Upper lobe of left lung (tissue), 6 donors: Measurements from ENCODE around the gene PLA2G2C. TPM values are rescaled to one million over a fixed set of nuclear protein-coding genes. Genes with fewer than 3 reads are reported as not detected.

ENCODE experiments used
- ATAC-seq, 2 donors: fragments of 200-7000 bp; cut with Tn5 transposase; one replicate each; pipeline ENCODE4 v1.9.1; 2022; ENCODE audit warnings: mild to moderate bottlenecking in 2 of 2, moderate library complexity in 2 of 2; ENCODE audit not compliant: low FRiP score in 2 of 2
- DNase-seq, 2 donors: peaks; one replicate each; pipeline ENCODE4 v3.0.0-alpha.2; 2019 to 2020
- H3K27ac ChIP-seq, 4 donors: fragments of 200-600 bp; sonication (generic); one replicate each; pipeline ENCODE4 v1.5.1; 2016 to 2019
- H3K27me3 ChIP-seq, 4 donors: fragments of 200-600 bp; sonication (generic); one replicate each; pipeline ENCODE4 v1.5.1; 2017 to 2019
- H3K36me3 ChIP-seq, 4 donors: fragments of 200-600 bp; sonication (generic); one replicate each; pipeline ENCODE4 v1.5.1; 2016 to 2019
- H3K4me1 ChIP-seq, 4 donors: fragments of 200-600 bp; sonication (generic); one replicate each; pipeline ENCODE4 v1.5.1; 2018 to 2019
- H3K4me3 ChIP-seq, 4 donors: fragments of 200-600 bp; sonication (generic); one replicate each; pipeline ENCODE4 v1.5.1; 2017 to 2019; ENCODE audit warnings: mild to moderate bottlenecking in 2 of 4, moderate library complexity in 1 of 4
- H3K9me3 ChIP-seq, 4 donors: fragments of 200-600 bp; sonication (generic); one replicate each; pipeline ENCODE4 v1.5.1; 2018 to 2019
- CTCF ChIP-seq, 6 experiments: fragments of 450-650 bp in 4 of 6; fragments of 200-600 bp in 2 of 6; sonication (generic) in 2 of 6; IDR thresholded peaks; one replicate each; pipeline ENCODE4 v1.5.1; 2016 to 2019; ENCODE audit warnings: antibody characterized with exemption in 6 of 6
- EP300 ChIP-seq, 4 donors: sonication (generic); formaldehyde crosslinking; IDR thresholded peaks; one replicate each; pipeline ENCODE4 v1.5.1; 2017; ENCODE audit warnings: antibody characterized with exemption in 4 of 4, control low read depth in 2 of 4
- POLR2A ChIP-seq, 4 donors: fragments of 450-650 bp; IDR thresholded peaks; one replicate each; pipeline ENCODE4 v1.5.1; 2016 to 2017; ENCODE audit warnings: antibody characterized with exemption in 4 of 4, mild to moderate bottlenecking in 2 of 4
- POLR2AphosphoS5 ChIP-seq, 2 donors: sonication (generic); formaldehyde crosslinking; IDR thresholded peaks; one replicate each; pipeline ENCODE4 v1.5.1; 2017; ENCODE audit warnings: antibody characterized with exemption in 2 of 2
- WGBS, 2 donors: methylation state at CpG; one replicate each; pipeline ENCODE4 v1.1.5; 2017 to 2018; 5-methylcytosine and 5-hydroxymethylcytosine counted together
- total RNA-seq, 6 donors: library from RNA; depleted of rRNA in 4 of 6; stranded (reverse); fragments of >200 nt in 4 of 6; gene quantifications; one replicate each; pipeline versions ENCODE4 v1.1.0 to v1.2.1, GENCODE V29; 2016 to 2021
- donor health status: DM: no; HTN: no; CAD: no; lungs with moderate emphysema.
- donor health status: DM: no; HTN: yes; CAD: no; lungs with severe emphysema.

PLA2G2C gene
- total RNA-seq, 6 donors from 2014 or later: 0.30 TPM; not detected in 5

- WGBS, 2 donors: 71 to 87% methylated on average over 7 of the region's 7 CpGs
- DNase-seq (no peak), ATAC-seq (no peak)
- Histone ChIP-seq H3K27me3 (no peaks in the 10 kb centered on the region), H3K9me3 (peaks cover 18 to 42% (median 38%) of the 10 kb centered on the region in 4 donors), H3K4me3 (no peak overlapping the region), H3K4me1 (peaks cover 4 to 11% (median 10%) of the 10 kb centered on the region in 4 donors), H3K27ac (no peak overlapping the region), H3K36me3 (no peaks in the 10 kb centered on the region)
- no peak for TF ChIP-seq CTCF (IDR thresholded peaks at IDR 0.05)
- no peak for TF ChIP-seq POLR2A (IDR thresholded peaks at IDR 0.05)
- no peak for TF ChIP-seq EP300 (IDR thresholded peaks at IDR 0.05)
- no peak for TF ChIP-seq POLR2AphosphoS5 (IDR thresholded peaks at IDR 0.05)
These were observed 27.8 kb downstream of the PLA2G2C start for GRCh38 chr1:20158358-20159070.

GRCh38 chr1:20154301-20154831, 32.0 kb downstream of the PLA2G2C start:
- H3K27ac ChIP-seq: peak overlapping the region; percentile 2 to 78 (median 20)
- H3K9me3 ChIP-seq: peaks cover 2 to 15% (median 11%) of the 10 kb centered on the region in 4 donors
- no peak for TF ChIP-seq CTCF (IDR thresholded peaks at IDR 0.05)
- no peak for TF ChIP-seq EP300 (IDR thresholded peaks at IDR 0.05)
- no peak for TF ChIP-seq POLR2AphosphoS5 (IDR thresholded peaks at IDR 0.05)
- no peak for TF ChIP-seq POLR2A (IDR thresholded peaks at IDR 0.05)
- H3K36me3 ChIP-seq: no peaks in the 10 kb centered on the region
- ATAC-seq (no peak), DNase-seq (no peak)
- H3K27me3 ChIP-seq: no peaks in the 10 kb centered on the region
- peak overlapping the region in 3 of 4 donors; percentile 15 to 32 (median 20) for H3K4me3 ChIP-seq
- peaks cover 18 to 28% (median 26%) of the 10 kb centered on the region in 4 donors for H3K4me1 ChIP-seq
- WGBS, 2 donors: 68% methylated on average over 12 to 17 of the region's 18 CpGs

- peak in 1 of 4 donors; percentile 20 for TF ChIP-seq POLR2A (IDR thresholded peaks at IDR 0.05)
- peak in 1 of 2 donors; percentile 31 for TF ChIP-seq POLR2AphosphoS5 (IDR thresholded peaks at IDR 0.05)
- TF ChIP-seq EP300 (IDR thresholded peaks at IDR 0.05): no peak
- no peak for TF ChIP-seq CTCF (IDR thresholded peaks at IDR 0.05)
- peak in 1 of 2 donors; percentile 45 for DNase-seq
- 66 to 69% methylated on average over 6 of the region's 6 CpGs for WGBS, 2 donors
- Histone ChIP-seq H3K36me3 (no peaks in the 10 kb centered on the region), H3K4me1 (peaks cover 18 to 28% (median 26%) of the 10 kb centered on the region in 4 donors), H3K4me3 (no peak overlapping the region), H3K27me3 (no peaks in the 10 kb centered on the region), H3K9me3 (peaks cover 0 to 1% (median 0%) of the 10 kb centered on the region in 4 donors), H3K27ac (peak overlapping the region; percentile 71 to 83 (median 76))
- peak; percentile 40 to 77 for ATAC-seq
These were observed 33.3 kb downstream of the PLA2G2C start for GRCh38 chr1:20153000-20153418.

- no peaks in the 10 kb centered on the region for H3K9me3 ChIP-seq
- TF ChIP-seq CTCF (IDR thresholded peaks at IDR 0.05) (peak in 1 of 6 experiments; percentile 24), POLR2A (IDR thresholded peaks at IDR 0.05) (no peak), EP300 (IDR thresholded peaks at IDR 0.05) (no peak)
- H3K36me3 ChIP-seq: no peaks in the 10 kb centered on the region
- peak overlapping the region in 1 of 4 donors; percentile 35 for H3K4me3 ChIP-seq
- H3K27me3 ChIP-seq: no peaks in the 10 kb centered on the region
- H3K27ac ChIP-seq: peak overlapping the region; percentile 71 to 83 (median 76)
- no peak for DNase-seq
- peaks cover 18 to 28% (median 26%) of the 10 kb centered on the region in 4 donors for H3K4me1 ChIP-seq
- WGBS, 2 donors: 48 to 73% methylated on average over 6 to 7 of the region's 7 CpGs
- no peak for ATAC-seq
These were observed 33.8 kb downstream of the PLA2G2C start for GRCh38 chr1:20152599-20152930.
